Measurements from ENCODE around the gene CDO1.

GRCh38 chr5:115816226-115817081 is at the start of gene CDO1:
- TF ChIP-seq, protein P1, sequence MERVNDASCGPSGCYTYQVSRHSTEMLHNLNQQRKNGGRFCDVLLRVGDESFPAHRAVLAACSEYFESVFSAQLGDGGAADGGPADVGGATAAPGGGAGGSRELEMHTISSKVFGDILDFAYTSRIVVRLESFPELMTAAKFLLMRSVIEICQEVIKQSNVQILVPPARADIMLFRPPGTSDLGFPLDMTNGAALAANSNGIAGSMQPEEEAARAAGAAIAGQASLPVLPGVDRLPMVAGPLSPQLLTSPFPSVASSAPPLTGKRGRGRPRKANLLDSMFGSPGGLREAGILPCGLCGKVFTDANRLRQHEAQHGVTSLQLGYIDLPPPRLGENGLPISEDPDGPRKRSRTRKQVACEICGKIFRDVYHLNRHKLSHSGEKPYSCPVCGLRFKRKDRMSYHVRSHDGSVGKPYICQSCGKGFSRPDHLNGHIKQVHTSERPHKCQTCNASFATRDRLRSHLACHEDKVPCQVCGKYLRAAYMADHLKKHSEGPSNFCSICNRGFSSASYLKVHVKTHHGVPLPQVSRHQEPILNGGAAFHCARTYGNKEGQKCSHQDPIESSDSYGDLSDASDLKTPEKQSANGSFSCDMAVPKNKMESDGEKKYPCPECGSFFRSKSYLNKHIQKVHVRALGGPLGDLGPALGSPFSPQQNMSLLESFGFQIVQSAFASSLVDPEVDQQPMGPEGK (CRISPR knock-in tag; IDR thresholded peaks at IDR 0.05; ENCODE audit: borderline replicate concordance) = no peak
- TF ChIP-seq ESRRG (CRISPR knock-in tag; IDR thresholded peaks at IDR 0.05) = no peak
- no peak for TF ChIP-seq ZC3H10 (CRISPR knock-in tag; IDR thresholded peaks at IDR 0.05)
- TF ChIP-seq ZNF70 (CRISPR knock-in tag; IDR thresholded peaks at IDR 0.05) = no peak
- TF ChIP-seq, protein P2, sequence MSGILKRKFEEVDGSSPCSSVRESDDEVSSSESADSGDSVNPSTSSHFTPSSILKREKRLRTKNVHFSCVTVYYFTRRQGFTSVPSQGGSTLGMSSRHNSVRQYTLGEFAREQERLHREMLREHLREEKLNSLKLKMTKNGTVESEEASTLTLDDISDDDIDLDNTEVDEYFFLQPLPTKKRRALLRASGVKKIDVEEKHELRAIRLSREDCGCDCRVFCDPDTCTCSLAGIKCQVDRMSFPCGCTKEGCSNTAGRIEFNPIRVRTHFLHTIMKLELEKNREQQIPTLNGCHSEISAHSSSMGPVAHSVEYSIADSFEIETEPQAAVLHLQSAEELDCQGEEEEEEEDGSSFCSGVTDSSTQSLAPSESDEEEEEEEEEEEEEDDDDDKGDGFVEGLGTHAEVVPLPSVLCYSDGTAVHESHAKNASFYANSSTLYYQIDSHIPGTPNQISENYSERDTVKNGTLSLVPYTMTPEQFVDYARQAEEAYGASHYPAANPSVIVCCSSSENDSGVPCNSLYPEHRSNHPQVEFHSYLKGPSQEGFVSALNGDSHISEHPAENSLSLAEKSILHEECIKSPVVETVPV (CRISPR knock-in tag; IDR thresholded peaks at IDR 0.05) = no peak
- TF ChIP-seq CSDC2 (CRISPR knock-in tag; IDR thresholded peaks at IDR 0.05) = no peak
- no peak for TF ChIP-seq ZNF565 (CRISPR knock-in tag; conservative IDR thresholded peaks at IDR 0.05; ENCODE audit: low read depth)
- TF ChIP-seq TOX (CRISPR knock-in tag; IDR thresholded peaks at IDR 0.05; ENCODE audit: borderline replicate concordance) = no peak

All from SK-N-SH treated with all-trans-retinoic acid at 6 μM for 48 hours (cell line).